ENCODE data around the gene NELL1.

NELL1 gene

DNA sequence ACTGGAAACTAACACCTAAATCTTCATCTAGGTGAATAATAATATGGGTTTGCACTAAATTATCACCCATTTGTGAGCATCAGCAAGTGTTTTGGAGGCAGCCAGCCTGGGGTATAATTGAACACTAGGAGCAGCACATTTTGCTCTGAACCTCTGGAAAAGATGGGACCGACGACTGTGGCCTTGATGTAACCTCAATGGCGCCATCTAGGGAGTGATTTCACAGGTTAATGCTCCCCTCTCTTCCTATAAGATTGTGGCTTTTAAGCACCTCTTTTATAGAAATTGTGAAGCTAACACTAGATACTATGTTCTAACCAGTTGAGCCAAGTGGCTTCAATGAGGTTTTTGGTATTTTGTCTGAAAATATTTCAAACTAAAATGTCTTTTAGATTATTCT, 203.7 kb downstream of the NELL1 start:
- no peak for DNase-seq (ENCODE audit: low read depth in 2 of 2)

GRCh38 chr11:20874358-20874757, 205.0 kb downstream of the NELL1 start:
- no peak for DNase-seq (ENCODE audit: low read depth in 2 of 2)

GRCh38 chr11:20875889-20876288, 206.5 kb downstream of the NELL1 start:
- no peak for DNase-seq (ENCODE audit: low read depth in 2 of 2)

- no peak for DNase-seq (ENCODE audit: low read depth in 2 of 2)
Observed at GRCh38 chr11:20876738-20877137, 207.4 kb downstream of the NELL1 start.

- DNase-seq (ENCODE audit: low read depth in 2 of 2) = no peak
Observed at GRCh38 chr11:20880094-20880493, 210.7 kb downstream of the NELL1 start.

DNA sequence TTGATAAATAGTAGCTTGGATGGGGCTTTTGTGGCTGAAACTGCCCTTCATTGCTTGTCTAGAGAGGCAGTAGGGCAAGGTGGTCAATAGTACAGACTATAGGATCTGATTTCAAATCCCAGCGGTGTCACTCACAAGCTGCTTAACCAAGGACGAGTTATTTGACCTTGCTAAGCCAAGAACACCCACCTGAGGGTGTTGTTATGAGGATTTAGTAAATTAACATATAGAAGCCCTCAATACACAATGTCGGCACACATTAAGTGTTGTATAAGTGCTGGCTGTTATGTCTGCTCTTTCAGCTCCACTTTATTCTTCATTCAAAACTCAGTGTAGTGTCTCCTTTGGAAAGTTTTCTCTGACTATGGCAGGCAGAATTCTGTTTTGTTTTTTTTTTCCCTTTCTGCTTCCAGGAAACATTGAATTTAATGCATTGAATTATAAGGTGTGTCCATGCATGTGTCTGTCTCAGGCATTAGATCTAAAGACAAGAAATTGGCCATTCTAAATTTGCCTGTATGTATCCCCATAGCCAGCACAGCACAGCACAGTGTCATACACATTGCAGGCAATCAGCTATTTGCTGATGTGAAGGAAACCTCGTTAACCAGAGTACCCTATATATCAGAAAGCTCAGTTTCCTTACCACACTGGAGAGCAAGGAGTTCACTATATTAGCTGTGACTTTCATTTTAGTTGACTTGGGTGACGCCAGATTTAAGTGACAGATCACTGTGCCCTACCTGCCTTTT, 212.1 kb downstream of the NELL1 start:
- no peak for DNase-seq (ENCODE audit: low read depth in 2 of 2)

GRCh38 chr11:20887137-20887536, 217.8 kb downstream of the NELL1 start:
- no peak for DNase-seq (ENCODE audit: low read depth in 2 of 2)

GRCh38 chr11:20894296-20894695, 224.9 kb downstream of the NELL1 start:
- no peak for DNase-seq (ENCODE audit: low read depth in 2 of 2)

- no peak for DNase-seq (ENCODE audit: low read depth in 2 of 2)
Observed at GRCh38 chr11:20909995-20910726, 240.8 kb downstream of the NELL1 start.

DNA sequence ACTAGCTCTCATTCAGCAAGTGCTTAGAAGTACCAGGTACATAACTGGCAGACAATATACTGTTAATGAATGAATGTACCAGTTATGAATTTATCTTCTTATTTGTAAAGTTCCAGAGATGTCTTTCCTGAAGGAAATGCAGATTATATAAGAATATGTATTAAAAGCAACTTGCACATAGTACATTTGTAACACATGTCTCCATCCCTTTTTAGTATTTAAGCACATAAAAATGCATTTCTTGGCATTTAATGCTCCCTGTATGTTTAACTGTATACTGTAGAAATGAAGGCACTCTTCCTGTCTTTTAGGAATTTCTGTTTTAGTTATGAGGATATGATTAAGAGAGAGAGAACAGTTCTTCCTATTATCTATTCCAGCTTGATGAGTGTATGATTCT, 241.3 kb downstream of the NELL1 start:
- no peak for DNase-seq (ENCODE audit: low read depth in 2 of 2)

DNA sequence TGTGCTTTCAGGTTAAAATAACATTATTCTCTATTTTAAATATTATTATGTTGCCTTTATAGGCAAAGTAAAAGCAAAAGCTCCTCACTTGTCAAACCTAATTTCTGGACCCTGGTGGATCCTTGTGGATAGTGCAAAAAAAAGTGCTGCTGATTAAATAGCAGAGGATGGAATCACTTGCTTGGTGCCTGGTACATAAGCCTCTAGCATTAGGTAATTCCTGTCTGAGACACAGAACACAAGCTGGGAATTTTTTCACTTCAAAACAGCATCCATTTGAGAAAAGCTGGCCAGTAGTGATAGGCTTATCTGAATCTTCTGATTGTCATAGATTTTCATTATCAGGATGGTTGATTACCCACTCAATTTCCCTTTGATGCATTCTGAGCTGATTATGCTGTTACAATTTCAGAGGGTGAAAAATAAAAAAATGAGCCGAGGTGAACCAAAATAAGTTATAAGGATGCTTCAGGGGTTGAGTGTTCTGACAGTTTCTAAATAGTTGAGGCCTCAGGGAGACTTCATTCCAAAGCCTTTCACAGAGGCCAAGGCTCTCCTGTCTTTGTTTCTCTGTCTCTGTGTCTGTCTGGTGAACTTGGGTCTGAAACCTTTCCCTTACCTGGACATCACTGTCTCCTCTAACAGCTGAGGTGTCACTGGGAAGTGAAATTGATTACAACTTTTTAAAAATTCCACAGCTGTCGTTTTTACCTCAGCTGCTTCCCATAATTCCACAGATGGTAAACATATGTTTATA, 242.9 kb downstream of the NELL1 start:
- no peak for DNase-seq (ENCODE audit: low read depth in 2 of 2)

- DNase-seq (ENCODE audit: low read depth in 2 of 2) = no peak
Observed at GRCh38 chr11:20912922-20913512, 243.6 kb downstream of the NELL1 start.

GRCh38 chr11:20917306-20917705, 247.9 kb downstream of the NELL1 start:
- DNase-seq (ENCODE audit: low read depth in 2 of 2) = no peak

GRCh38 chr11:20926799-20927540, 257.6 kb downstream of the NELL1 start:
- no peak for DNase-seq (ENCODE audit: low read depth in 2 of 2)

GRCh38 chr11:20931029-20931428, 261.6 kb downstream of the NELL1 start:
- no peak for DNase-seq (ENCODE audit: low read depth in 2 of 2)

- no peak for DNase-seq (ENCODE audit: low read depth in 2 of 2)
Observed at GRCh38 chr11:20933086-20933485, 263.7 kb downstream of the NELL1 start.

DNA sequence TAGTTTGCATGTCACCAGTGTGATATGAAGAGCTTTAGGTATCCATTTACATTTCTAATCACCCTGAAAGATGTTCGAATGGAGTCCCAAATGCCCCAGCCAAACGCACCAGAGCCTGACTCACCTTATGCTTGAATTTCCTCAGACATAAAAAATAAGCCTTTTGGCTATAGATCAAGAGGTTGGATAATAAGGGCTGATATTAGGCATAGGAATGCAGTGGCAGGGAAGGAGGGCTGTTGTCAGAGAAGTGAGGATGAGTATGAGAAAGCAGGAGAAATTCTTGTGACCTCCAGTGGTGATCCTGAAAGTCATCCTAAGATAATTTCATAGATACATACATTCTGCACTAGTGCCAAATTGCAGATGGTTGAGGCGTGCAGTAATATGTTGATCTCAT, 264.6 kb downstream of the NELL1 start:
- no peak for DNase-seq (ENCODE audit: low read depth in 2 of 2)

GRCh38 chr11:20934516-20934915, 265.1 kb downstream of the NELL1 start:
- no peak for DNase-seq (ENCODE audit: low read depth in 2 of 2)

DNA sequence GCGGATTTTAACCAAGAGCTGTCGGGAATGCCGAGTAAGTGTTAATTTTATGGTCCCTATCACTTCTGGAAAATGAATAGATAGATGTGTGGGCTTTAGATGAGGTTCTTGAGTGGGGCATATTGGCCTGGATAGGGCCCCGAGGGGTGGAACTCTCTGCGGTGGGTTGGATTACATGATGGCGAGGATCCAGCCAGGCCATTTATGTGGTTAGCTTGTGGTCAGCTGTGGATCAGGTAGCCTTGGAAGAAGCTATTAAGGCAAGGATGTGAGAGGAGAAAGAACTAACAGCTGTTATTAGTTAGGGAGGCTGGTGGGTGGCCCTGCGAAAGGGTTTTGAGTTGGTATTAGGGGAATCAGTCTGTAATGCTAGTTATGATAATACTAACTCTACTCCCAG, 268.4 kb downstream of the NELL1 start:
- no peak for DNase-seq (ENCODE audit: low read depth in 2 of 2)

DNA sequence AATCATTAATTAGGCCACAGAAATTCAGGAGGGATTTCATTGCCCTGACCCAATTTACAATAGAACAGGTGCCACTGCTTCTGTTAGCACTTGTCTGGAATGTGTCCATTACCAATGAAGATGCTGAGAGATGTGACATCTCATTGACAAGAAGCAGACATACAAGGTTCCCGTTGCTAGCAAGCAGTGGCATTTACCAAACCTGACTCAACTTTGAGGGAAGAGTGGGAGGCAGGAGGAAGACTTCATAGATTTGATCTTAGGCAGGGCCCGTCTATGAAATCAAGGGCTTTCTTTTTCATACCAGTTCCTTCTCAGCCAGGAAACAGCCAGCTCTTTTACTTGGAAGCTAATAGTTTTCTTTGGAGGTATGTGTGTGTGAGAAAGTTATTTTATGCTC, 280.2 kb downstream of the NELL1 start:
- no peak for DNase-seq (ENCODE audit: low read depth in 2 of 2)

DNA sequence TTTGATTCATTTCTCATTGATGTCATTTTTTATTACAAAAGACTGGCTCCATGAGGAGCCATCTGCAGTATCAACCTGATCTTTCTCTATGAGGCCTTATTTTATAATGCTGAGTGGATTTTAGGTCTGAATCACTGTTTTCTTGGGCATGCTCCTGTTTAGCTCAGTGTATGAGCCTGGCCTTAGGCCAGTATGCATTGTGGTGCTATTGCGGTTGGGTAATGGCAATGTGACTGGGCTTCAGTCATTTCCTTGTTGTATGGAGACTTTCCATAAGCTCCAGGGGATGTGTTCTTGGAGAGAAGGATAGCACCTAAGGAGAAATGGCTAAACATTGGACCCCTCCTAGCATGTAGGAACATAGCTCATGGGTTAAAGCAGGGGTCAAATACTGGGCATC, 293.2 kb downstream of the NELL1 start:
- no peak for DNase-seq (ENCODE audit: low read depth in 2 of 2)

- DNase-seq (ENCODE audit: low read depth in 2 of 2) = no peak
Observed at GRCh38 chr11:20963596-20963995, 294.2 kb downstream of the NELL1 start.

Measured in stimulated activated CD8-positive, alpha-beta memory T cell treated with anti-CD3 and anti-CD28 coated beads, Interleukin-7, amount 100 ng/mL, for 4 hours (primary cell).